GM12872 (cell line): Measurements from ENCODE around the gene GSAP.
A peak's percentile ranks its signal among the peaks of the same experiment; 100 is the strongest.

Source experiments
- TF ChIP-seq, protein P1 (sequence below): IDR thresholded peaks from 3 replicates; pipeline ENCODE4 v1.5.1; 2011; ENCODE audit warnings: low read depth, mild to moderate bottlenecking, low read length, moderate library complexity; ENCODE audit not compliant: insufficient read depth

Gene GSAP

DNA sequence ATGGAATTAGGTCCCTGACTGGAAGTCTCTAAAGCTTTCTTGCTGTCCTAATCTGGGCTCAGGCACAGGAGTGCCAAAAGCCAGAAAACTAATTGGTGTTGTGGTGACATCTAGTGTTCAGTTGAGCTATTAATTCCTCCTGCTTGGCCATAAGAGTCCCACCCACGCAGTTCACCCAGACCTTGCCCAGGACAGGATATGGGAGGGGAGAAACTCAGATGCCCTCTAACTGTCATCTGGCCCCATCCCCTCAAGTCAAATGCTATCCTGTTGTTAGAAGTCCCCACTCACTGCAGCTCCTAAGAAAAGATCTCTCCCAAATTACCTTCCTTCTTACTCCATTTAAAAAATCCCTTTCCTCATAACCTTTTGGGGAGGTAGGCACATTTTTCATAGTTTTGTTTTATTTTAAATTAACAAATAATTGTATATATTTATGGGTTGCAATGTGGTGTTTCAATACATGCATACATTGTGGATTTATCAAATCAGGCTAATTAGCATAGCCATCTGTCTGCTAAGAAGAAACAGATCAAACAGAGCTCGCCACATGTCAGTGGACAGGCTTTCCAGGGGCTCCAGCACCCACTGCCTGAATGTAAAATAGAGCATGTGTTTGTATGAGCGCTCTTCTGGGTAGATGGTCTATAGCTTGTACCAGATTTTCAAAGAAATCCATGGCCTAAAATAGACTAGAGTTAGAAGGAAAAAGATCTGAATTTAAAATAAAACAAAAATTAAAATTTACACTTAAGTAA, 84.0 kb downstream of the GSAP start:
- TF ChIP-seq, protein P1, sequence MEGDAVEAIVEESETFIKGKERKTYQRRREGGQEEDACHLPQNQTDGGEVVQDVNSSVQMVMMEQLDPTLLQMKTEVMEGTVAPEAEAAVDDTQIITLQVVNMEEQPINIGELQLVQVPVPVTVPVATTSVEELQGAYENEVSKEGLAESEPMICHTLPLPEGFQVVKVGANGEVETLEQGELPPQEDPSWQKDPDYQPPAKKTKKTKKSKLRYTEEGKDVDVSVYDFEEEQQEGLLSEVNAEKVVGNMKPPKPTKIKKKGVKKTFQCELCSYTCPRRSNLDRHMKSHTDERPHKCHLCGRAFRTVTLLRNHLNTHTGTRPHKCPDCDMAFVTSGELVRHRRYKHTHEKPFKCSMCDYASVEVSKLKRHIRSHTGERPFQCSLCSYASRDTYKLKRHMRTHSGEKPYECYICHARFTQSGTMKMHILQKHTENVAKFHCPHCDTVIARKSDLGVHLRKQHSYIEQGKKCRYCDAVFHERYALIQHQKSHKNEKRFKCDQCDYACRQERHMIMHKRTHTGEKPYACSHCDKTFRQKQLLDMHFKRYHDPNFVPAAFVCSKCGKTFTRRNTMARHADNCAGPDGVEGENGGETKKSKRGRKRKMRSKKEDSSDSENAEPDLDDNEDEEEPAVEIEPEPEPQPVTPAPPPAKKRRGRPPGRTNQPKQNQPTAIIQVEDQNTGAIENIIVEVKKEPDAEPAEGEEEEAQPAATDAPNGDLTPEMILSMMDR, result peak; percentile 65

- TF ChIP-seq, protein P1, result no peak
Observed at GRCh38 chr7:77330169-77330882, 85.8 kb downstream of the GSAP start.

DNA sequence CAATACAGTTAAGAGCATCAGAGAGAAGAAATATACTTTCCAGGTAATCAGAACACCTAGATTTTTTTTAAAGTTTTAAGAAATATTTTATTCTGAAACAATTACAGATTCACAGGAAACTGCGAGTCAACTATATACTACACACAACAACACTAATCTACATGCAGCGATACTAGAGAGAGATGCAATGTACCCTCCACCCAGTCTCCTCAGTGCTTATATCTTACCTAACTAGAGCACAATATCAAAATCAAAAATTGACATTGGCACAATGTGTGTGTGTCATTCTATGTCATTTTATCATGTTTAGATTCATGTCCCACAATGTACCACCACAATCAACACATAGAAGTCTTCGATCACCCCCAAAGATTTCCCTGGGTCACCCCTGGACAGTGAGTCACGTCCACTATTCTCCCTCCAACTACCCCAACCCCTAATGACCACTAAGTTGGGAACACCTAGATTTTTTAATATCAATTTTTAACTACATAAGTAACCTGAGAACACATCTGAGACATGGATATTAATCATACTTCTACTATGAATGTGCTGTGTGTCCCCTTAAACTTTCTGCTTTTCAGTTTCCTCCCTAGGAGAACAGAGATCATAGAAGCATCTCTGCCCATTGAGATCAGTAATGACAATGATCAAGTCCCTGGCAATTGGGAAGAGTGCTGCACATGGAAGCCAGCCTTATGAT, 86.5 kb downstream of the GSAP start:
- TF ChIP-seq, protein P1, result no peak

GRCh38 chr7:77328669-77329068, 87.5 kb downstream of the GSAP start:
- TF ChIP-seq, protein P1, result no peak

DNA sequence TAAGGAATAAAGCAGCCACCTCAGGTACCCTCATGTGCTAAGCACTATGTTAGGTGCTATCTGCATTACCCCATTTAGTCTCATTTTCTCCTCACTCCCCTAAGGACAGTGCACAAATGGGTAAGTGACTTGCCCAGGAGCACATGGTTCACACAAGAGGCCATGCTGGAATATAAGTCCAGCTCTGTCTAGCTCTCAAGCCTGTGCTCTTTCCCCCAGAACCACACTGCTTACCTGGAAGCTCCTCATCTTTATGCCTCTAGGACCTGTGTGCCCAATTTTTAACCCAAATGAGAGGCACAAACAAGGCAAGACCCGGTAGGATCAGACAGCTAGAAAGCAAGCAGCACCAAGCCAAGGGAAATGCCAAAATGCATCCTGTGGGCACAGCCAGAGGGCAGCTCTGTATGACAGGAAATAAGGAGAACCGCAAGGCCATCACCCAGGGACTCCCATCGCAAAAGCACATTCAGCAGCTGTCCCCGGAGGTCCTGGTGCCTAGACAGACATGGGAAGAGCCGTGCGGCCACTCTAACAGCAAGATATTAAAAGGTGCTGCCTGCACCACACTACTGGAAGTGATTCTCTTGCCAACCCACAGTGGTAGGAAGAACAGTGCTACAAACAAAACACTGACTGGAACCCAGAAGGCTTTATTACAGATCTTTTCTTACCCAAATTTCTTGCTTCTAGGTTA, 88.1 kb downstream of the GSAP start:
- TF ChIP-seq, protein P1, result no peak

GRCh38 chr7:77327067-77327931, 88.8 kb downstream of the GSAP start:
- TF ChIP-seq, protein P1, result no peak
